H1 (cell line): ENCODE results near the gene PRTN3. TPM values are rescaled to one million over a fixed set of nuclear protein-coding genes. Genes with fewer than 3 reads are reported as not detected.
A peak's percentile ranks its signal among the peaks of the same experiment; 100 is the strongest.

Experiments
- ATF2 ChIP-seq: IDR thresholded peaks from 2 replicates; pipeline ENCODE4 v1.6.1; 2012; ENCODE audit warnings: low read length, inconsistent platforms
- ATF3 ChIP-seq: IDR thresholded peaks from 2 replicates; pipeline ENCODE4 v1.6.1; 2011; ENCODE audit warnings: low read depth, mild to moderate bottlenecking, low read length; ENCODE audit not compliant: insufficient read depth
- BCL11A ChIP-seq, 2 experiments: IDR thresholded peaks; one replicate each; pipeline ENCODE4 v1.6.1; 2011; ENCODE audit warnings: low read depth in 2 of 2, low read length in 2 of 2, mild to moderate bottlenecking in 2 of 2
- CBX5 ChIP-seq: fragments of 300-800, 300-1000 bp; sonication (generic); IDR thresholded peaks from 2 replicates; pipeline ENCODE4 v1.7.1; 2016; ENCODE audit warnings: antibody characterized with exemption, low read length, low read depth
- CEBPB ChIP-seq: IDR thresholded peaks from 2 replicates; pipeline ENCODE4 v1.6.1; 2012; ENCODE audit warnings: low read depth, low read length
- CHD2 ChIP-seq: IDR thresholded peaks from 2 replicates; pipeline ENCODE4 v1.6.1; 2012; ENCODE audit warnings: low read length, improper control_type of control experiment
- CTBP2 ChIP-seq: IDR thresholded peaks from 2 replicates; pipeline ENCODE4 v1.7.0; 2011; ENCODE audit warnings: borderline replicate concordance, mild to moderate bottlenecking, moderate library complexity, mixed read lengths, low read length; ENCODE audit not compliant: insufficient read depth, insufficient read length
- CTCF ChIP-seq, 3 experiments: IDR thresholded peaks; 1 replicate in 2 of 3; 2 replicates in 1 of 3; pipeline versions ENCODE4 v1.5.1 to v1.6.1; 2011; ENCODE audit warnings: low read length in 3 of 3, mild to moderate bottlenecking in 3 of 3, inconsistent platforms in 2 of 3, low read depth in 1 of 3, moderate library complexity in 1 of 3; ENCODE audit not compliant: insufficient read depth in 1 of 3; ENCODE audit errors: control extremely low read depth in 1 of 3
- FOSL1 ChIP-seq: IDR thresholded peaks from 2 replicates; pipeline ENCODE4 v1.6.1; 2011; ENCODE audit warnings: mild to moderate bottlenecking, low read depth, low read length, moderate library complexity; ENCODE audit not compliant: insufficient read depth
- JUND ChIP-seq: IDR thresholded peaks from 2 replicates; pipeline ENCODE4 v1.6.1; 2011; ENCODE audit warnings: mild to moderate bottlenecking, improper control_type of control experiment, low read length
- KDM4A ChIP-seq: IDR thresholded peaks from one replicate; pipeline ENCODE4 v1.7.1; 2012; ENCODE audit warnings: low read depth, mild to moderate bottlenecking, moderate library complexity, low read length, inconsistent platforms; ENCODE audit not compliant: severe bottlenecking
- KDM5A ChIP-seq: fragments of 200-600 bp; IDR thresholded peaks from 2 replicates; pipeline ENCODE4 v1.7.1; 2012; ENCODE audit warnings: mild to moderate bottlenecking, low read length, inconsistent platforms, mixed read lengths
- SAP30 ChIP-seq: fragments of 300-600 bp; sonication (generic); IDR thresholded peaks from 2 replicates; pipeline ENCODE4 v1.7.1; 2012; ENCODE audit warnings: low read length, moderate library complexity, mild to moderate bottlenecking, inconsistent platforms; ENCODE audit not compliant: insufficient read depth, insufficient replicate concordance
- SIRT6 ChIP-seq: IDR thresholded peaks from one replicate; pipeline ENCODE4 v1.7.1; 2012; ENCODE audit warnings: low read length, inconsistent platforms
- SP1 ChIP-seq: IDR thresholded peaks from 2 replicates; pipeline ENCODE4 v1.6.1; 2011; ENCODE audit warnings: low read depth, low read length
- SP4 ChIP-seq: IDR thresholded peaks from 2 replicates; pipeline ENCODE4 v1.6.1; 2012; ENCODE audit warnings: low read length, inconsistent platforms
- SRF ChIP-seq: IDR thresholded peaks from 2 replicates; pipeline ENCODE4 v1.6.1; 2011; ENCODE audit warnings: mild to moderate bottlenecking, low read depth, low read length, moderate library complexity
- TBP ChIP-seq: IDR thresholded peaks from 2 replicates; pipeline ENCODE4 v1.6.1; 2011; ENCODE audit warnings: low read depth, low read length, improper control_type of control experiment
- YY1 ChIP-seq: IDR thresholded peaks from 2 replicates; pipeline ENCODE4 v1.6.1; 2011; ENCODE audit warnings: low read depth, mild to moderate bottlenecking, low read length
- polyA plus RNA-seq, 7 experiments: library from polyadenylated mRNA; depleted of rRNA in 3 of 7; stranded (reverse) in 5 of 7; unstranded in 2 of 7; fragments of >200 nt in 5 of 7; fragments of 200-250 nt in 2 of 7; gene quantifications; 1 replicate in 5 of 7; 2 replicates in 1 of 7; 4 replicates in 1 of 7; pipeline versions ENCODE4 v1.2.1 to v1.2.3, GENCODE V29; 2011 to 2013; ENCODE audit warnings: missing spikeins in 2 of 7, mixed read lengths in 2 of 7
- total RNA-seq: library from RNA; stranded (reverse); fragmentation: NEBNext Ultra II Directional; extraction: Animal tissue kit (Norgen Biotek cat#: 25700); gene quantifications from 2 replicates; pipeline ENCODE4 v1.2.1, GENCODE V29; 2021

The PRTN3 gene
- total and polyA plus RNA-seq, 2 of the 8 experiments (the other 6 are each of a cell fraction or from before 2014, with no cell fraction given) = 0.39 to 2.1 TPM

- TF ChIP-seq CTCF (IDR thresholded peaks at IDR 0.05; ENCODE audit: control extremely low read depth in 1 of 3, insufficient read depth in 1 of 3, low read depth in 1 of 3, low read length in 3 of 3) (no peak), SRF (no peak), TBP (peak; percentile 92), SIRT6 (no peak), SP1 (peak; percentile 96), FOSL1 (no peak), KDM4A (no peak), ATF3 (peak; percentile 83), SP4 (peak; percentile 69; the same call in 1 of the 2 replicates), CTBP2 (no peak), CHD2 (peak; percentile 73; the same call in 1 of the 2 replicates), JUND (no peak), YY1 (peak; percentile 100), CBX5 (no peak), SAP30 (peak; percentile 79), CEBPB (no peak; the same call in 1 of the 2 replicates), ATF2 (0 out of 2 replicates have a peak, but pooled peaks have one; percentile 39), KDM5A (no peak), BCL11A (IDR thresholded peaks at IDR 0.05; ENCODE audit: low read depth in 2 of 2, low read length in 2 of 2) (no peak)
These were observed 43.9 kb upstream of the PRTN3 start, which contains the start of gene PTBP1 (continued) for GRCh38 chr19:796692-797527.
